Stimulated activated CD8-positive, alpha-beta memory T cell treated with anti-CD3 and anti-CD28 coated beads, Interleukin-7, amount 100 ng/mL, for 1 hour (primary cell): ENCODE results near the gene CCDC136.

ENCODE experiments used
- DNase-seq, 2 donors: peaks; one replicate each; pipeline ENCODE4 v3.0.0-alpha.2; 2020; ENCODE audit warnings: low read depth in 2 of 2

The CCDC136 gene

GRCh38 chr7:128777156-128778123, 14.3 kb upstream of the CCDC136 start:
- DNase-seq = no peak

GRCh38 chr7:128778946-128779345, 12.8 kb upstream of the CCDC136 start:
- no peak for DNase-seq

- no peak for DNase-seq
Measured at GRCh38 chr7:128781126-128781525, 10.6 kb upstream of the CCDC136 start.

GRCh38 chr7:128781851-128782250, 9.9 kb upstream of the CCDC136 start:
- DNase-seq = no peak

- DNase-seq = no peak
Measured at GRCh38 chr7:128783143-128783861, 8.5 kb upstream of the CCDC136 start.

- no peak for DNase-seq
Measured at GRCh38 chr7:128785738-128786137, 6.0 kb upstream of the CCDC136 start.

- no peak for DNase-seq
Measured at GRCh38 chr7:128788446-128789412, 3.0 kb upstream of the CCDC136 start.

- DNase-seq = no peak
Measured at GRCh38 chr7:128790315-128791041, 1.3 kb upstream of the CCDC136 start.

GRCh38 chr7:128791972-128792327, 182 bp downstream of the CCDC136 start:
- DNase-seq = no peak

GRCh38 chr7:128792471-128793180, 858 bp downstream of the CCDC136 start:
- DNase-seq = no peak

- DNase-seq = no peak
Measured at GRCh38 chr7:128793181-128793547, 1.4 kb downstream of the CCDC136 start.

- no peak for DNase-seq
Measured at GRCh38 chr7:128794020-128794419, 2.3 kb downstream of the CCDC136 start.

- DNase-seq = no peak
Measured at GRCh38 chr7:128794436-128794835, 2.7 kb downstream of the CCDC136 start.

- no peak for DNase-seq
Measured at GRCh38 chr7:128795129-128795528, 3.4 kb downstream of the CCDC136 start.

GRCh38 chr7:128796327-128796726, 4.6 kb downstream of the CCDC136 start:
- DNase-seq = no peak

GRCh38 chr7:128799451-128799850, 7.7 kb downstream of the CCDC136 start:
- DNase-seq = no peak

- DNase-seq = no peak
Measured at GRCh38 chr7:128800567-128800966, 8.8 kb downstream of the CCDC136 start.

GRCh38 chr7:128801003-128801402, 9.2 kb downstream of the CCDC136 start:
- no peak for DNase-seq

GRCh38 chr7:128801667-128802418, 10.1 kb downstream of the CCDC136 start:
- DNase-seq = no peak

- DNase-seq = no peak
Measured at GRCh38 chr7:128804484-128804883, 12.7 kb downstream of the CCDC136 start.
